Transverse colon (tissue), 4 donors: ENCODE results near the gene TRIM9.
"Not testable (repeated sequence)": the region's sequence is repeated elsewhere in the genome, so short reads cannot be mapped to it uniquely, and the experiment has no call there.

Experiments
- EP300 ChIP-seq: sonication (generic); formaldehyde crosslinking; IDR thresholded peaks from one replicate; pipeline ENCODE4 v1.6.1; 2017; ENCODE audit warnings: antibody characterized with exemption, low read depth
- POLR2A ChIP-seq: fragments of 450-650 bp; IDR thresholded peaks from one replicate; pipeline ENCODE4 v1.6.1; 2016; ENCODE audit warnings: antibody characterized with exemption, mild to moderate bottlenecking, moderate library complexity
- POLR2AphosphoS5 ChIP-seq, 3 donors: sonication (generic); formaldehyde crosslinking; IDR thresholded peaks; one replicate each; pipeline ENCODE4 v1.6.1; 2016; ENCODE audit warnings: antibody characterized with exemption in 3 of 3
- TF ChIP-seq, protein P1 (sequence below), 5 experiments: fragments of 200-600 bp in 3 of 5; fragments of 450-650 bp in 2 of 5; sonication (generic) in 3 of 5; IDR thresholded peaks; 1 replicate in 2 of 5; 2 replicates in 3 of 5; pipeline ENCODE4 v1.5.1; 2016 to 2017; ENCODE audit warnings: antibody characterized with exemption in 5 of 5, inconsistent platforms in 3 of 5, mild to moderate bottlenecking in 2 of 5, moderate library complexity in 1 of 5

DNA sequence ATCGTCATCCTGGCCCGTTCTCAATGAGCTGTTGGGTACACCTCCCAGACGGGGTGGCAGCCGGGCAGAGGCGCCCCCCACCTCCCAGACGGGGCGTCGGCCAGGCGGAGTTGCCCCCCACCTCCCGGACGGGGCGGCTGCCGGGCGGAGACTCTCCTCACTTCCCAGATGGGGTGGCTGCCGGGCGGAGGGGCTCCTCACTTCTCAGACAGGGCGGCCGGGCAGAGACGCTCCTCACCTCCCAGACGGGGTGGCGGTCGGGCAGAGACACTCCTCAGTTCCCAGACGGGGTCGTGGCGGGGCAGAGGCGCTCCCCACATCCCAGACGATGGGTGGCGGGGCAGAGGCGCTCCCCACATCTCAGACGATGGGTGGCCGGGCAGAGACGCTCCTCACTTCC is 138.5 kb downstream of the TRIM9 start:
- TF ChIP-seq, protein P1, sequence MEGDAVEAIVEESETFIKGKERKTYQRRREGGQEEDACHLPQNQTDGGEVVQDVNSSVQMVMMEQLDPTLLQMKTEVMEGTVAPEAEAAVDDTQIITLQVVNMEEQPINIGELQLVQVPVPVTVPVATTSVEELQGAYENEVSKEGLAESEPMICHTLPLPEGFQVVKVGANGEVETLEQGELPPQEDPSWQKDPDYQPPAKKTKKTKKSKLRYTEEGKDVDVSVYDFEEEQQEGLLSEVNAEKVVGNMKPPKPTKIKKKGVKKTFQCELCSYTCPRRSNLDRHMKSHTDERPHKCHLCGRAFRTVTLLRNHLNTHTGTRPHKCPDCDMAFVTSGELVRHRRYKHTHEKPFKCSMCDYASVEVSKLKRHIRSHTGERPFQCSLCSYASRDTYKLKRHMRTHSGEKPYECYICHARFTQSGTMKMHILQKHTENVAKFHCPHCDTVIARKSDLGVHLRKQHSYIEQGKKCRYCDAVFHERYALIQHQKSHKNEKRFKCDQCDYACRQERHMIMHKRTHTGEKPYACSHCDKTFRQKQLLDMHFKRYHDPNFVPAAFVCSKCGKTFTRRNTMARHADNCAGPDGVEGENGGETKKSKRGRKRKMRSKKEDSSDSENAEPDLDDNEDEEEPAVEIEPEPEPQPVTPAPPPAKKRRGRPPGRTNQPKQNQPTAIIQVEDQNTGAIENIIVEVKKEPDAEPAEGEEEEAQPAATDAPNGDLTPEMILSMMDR (IDR thresholded peaks at IDR 0.05), result not testable (repeated sequence)
- TF ChIP-seq EP300; POLR2AphosphoS5 (IDR thresholded peaks at IDR 0.05); POLR2A: not testable (repeated sequence)
